Esophagus squamous epithelium (tissue), 4 donors: ENCODE results near the gene PDF.
"Not testable (repeated sequence)": the region's sequence is repeated elsewhere in the genome, so short reads cannot be mapped to it uniquely, and the experiment has no call there.

Source experiments
- POLR2A ChIP-seq, 4 donors: fragments of 450-650 bp; IDR thresholded peaks; one replicate each; pipeline ENCODE4 v1.6.1; 2017; ENCODE audit warnings: antibody characterized with exemption in 4 of 4, mild to moderate bottlenecking in 4 of 4, moderate library complexity in 3 of 4
- TF ChIP-seq, protein P1 (sequence below), 6 experiments: fragments of 450-650 bp in 4 of 6; fragments of 200-600 bp in 2 of 6; sonication (generic) in 2 of 6; IDR thresholded peaks; one replicate each; pipeline ENCODE4 v1.5.1; 2016 to 2019; ENCODE audit warnings: antibody characterized with exemption in 6 of 6, mild to moderate bottlenecking in 4 of 6, moderate library complexity in 4 of 6

DNA sequence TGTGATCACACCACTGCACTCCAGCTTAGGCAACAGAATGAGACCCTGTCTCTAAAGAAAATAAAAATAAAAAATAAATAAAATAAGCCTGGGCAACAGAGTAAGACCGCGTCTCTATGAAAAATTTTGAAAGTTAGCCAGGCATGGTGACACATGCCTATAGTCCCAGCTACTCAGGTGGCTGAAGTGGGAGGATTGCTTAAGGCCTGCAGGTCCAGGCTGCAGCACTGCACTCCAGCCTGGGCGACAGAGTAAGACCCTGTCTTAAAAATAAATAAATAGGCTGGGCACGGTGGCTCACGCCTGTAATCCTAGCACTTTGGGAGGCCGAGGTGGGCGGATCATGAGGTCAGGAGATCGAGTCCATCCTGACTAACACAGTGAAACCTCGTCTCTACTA lies 38.7 kb downstream of the PDF start:
- not testable (repeated sequence) for TF ChIP-seq POLR2A (IDR thresholded peaks at IDR 0.05)
- TF ChIP-seq, protein P1, sequence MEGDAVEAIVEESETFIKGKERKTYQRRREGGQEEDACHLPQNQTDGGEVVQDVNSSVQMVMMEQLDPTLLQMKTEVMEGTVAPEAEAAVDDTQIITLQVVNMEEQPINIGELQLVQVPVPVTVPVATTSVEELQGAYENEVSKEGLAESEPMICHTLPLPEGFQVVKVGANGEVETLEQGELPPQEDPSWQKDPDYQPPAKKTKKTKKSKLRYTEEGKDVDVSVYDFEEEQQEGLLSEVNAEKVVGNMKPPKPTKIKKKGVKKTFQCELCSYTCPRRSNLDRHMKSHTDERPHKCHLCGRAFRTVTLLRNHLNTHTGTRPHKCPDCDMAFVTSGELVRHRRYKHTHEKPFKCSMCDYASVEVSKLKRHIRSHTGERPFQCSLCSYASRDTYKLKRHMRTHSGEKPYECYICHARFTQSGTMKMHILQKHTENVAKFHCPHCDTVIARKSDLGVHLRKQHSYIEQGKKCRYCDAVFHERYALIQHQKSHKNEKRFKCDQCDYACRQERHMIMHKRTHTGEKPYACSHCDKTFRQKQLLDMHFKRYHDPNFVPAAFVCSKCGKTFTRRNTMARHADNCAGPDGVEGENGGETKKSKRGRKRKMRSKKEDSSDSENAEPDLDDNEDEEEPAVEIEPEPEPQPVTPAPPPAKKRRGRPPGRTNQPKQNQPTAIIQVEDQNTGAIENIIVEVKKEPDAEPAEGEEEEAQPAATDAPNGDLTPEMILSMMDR (IDR thresholded peaks at IDR 0.05) = not testable (repeated sequence)
